ENCODE results near the gene RUNX1.

Gene RUNX1

DNA sequence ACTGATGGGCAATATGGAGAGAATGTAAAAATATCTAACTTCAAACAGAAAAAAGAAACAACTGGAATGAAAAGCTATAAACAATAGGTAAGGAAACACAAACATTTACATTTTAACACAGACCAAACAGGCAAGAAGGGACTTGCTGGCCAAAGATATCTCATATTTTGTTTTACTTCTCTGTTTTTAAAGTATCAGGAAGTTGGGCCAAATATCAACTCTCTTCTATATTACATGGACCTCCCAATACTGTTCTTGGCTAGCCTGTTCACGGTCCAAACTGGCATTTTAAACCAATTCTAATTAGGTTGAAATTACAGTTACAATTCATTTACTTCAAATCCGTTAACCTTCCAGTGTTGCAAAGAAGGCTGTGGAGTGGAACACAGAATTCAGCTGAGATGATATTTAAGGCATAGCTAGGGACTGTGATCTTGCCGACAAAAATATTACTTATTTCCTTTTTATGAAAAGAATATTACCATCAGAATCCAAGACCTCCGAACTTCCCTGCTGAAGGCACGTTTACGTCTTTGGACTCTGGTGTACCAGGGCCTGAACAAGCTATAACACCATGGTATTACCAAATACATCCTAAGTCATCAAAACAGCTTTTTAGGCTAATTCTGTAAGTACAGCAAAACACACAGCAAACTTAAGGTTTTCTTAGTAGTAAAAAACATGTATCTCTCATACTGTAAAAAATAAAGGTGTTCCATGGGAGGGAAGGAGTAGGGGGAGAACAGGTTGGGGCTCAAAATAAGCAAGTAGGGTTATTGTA lies 165.4 kb downstream of the RUNX1 start:
- H3K9me3 Mint-ChIP-seq, result no peaks in the 10 kb centered on the region
- DNase-seq (no peak), ATAC-seq (no peak)
- peaks cover 59% of the 10 kb centered on the region for H3K4me1 Mint-ChIP-seq
- peaks cover 2% of the 10 kb centered on the region for H3K27me3 Mint-ChIP-seq
- peak overlapping the region; percentile 16 for H3K27ac Mint-ChIP-seq
- H3K36me3 Mint-ChIP-seq (ENCODE audit: low read depth), result peaks cover 44% of the 10 kb centered on the region
- peak overlapping the region; percentile 85 for H3K4me3 Mint-ChIP-seq

DNA sequence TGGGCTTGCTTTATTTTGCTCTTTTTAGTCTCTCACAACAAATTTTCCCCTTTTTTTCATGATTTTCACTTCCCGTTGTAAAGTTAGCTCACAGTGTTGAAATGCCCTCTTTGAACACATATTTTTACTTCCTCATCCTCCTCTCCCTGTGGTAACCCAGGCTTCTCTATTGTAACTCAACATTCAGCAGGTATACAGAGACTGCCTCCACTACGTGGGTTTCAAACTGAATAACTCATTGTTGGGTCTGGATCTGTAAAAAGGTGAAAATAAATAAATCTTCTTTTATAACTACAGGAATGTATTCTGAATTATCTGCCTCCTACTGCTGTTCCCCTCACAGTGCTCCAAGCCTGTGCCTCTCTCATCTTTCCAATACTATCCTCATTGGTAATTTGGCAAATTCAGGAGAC lies 166.4 kb downstream of the RUNX1 start:
- Mint-ChIP-seq H3K36me3 (ENCODE audit: low read depth) (peaks cover 51% of the 10 kb centered on the region), H3K9me3 (no peaks in the 10 kb centered on the region), H3K4me1 (peaks cover 52% of the 10 kb centered on the region), H3K4me3 (peak overlapping the region; percentile 85), H3K27ac (peak overlapping the region; percentile 59), H3K27me3 (no peaks in the 10 kb centered on the region)
- no peak for ATAC-seq
- DNase-seq, result no peak

DNA sequence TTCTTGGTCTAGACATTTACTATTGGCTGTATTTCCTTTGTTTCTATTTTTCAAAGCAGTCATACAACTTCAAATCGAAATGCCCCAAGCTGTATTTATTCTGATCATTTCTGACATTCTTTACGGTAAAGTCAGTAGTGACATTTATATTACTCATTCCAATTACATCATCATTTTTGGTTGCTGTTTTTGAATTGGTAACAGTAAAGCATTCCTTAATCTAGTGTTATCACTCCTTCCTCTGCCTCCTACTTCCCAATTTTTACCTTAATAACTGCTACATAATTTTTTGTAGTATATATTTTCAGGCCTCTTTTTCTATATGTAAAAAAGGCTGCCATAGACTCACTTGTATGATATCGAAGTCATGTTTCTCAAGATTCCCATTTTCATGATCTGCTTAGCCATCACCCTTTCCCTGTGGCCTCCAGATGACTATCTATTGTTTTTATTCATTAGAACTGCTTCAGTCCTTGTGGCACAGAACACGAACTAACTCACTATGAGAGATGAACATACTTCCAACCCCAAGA lies 167.2 kb downstream of the RUNX1 start:
- no peak for ATAC-seq
- H3K27ac Mint-ChIP-seq, result peak overlapping the region; percentile 59
- no peak for DNase-seq
- H3K4me1 Mint-ChIP-seq, result peaks cover 47% of the 10 kb centered on the region
- peak overlapping the region; percentile 45 for H3K4me3 Mint-ChIP-seq
- no peaks in the 10 kb centered on the region for H3K9me3 Mint-ChIP-seq
- H3K36me3 Mint-ChIP-seq (ENCODE audit: low read depth), result peaks cover 54% of the 10 kb centered on the region
- H3K27me3 Mint-ChIP-seq, result no peaks in the 10 kb centered on the region

DNA sequence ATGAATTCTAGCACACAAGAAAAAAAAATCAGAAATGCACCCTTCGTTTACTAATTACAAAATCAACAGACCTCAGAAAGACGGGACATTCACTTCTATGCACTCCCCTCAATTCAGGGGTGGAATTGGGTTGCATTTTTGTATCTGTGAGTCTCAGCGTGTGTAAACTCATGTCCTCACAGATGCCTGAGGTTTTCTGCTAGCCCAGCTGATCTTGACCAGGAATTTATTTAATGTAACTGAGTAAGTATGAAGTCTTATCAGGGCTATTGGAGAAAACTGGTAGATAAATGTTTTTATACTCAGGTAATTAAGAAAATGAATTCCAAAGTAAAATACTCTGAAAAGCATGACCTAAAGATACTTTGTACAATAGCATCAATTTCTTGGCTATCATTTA lies 167.7 kb downstream of the RUNX1 start:
- H3K4me1 Mint-ChIP-seq, result peaks cover 47% of the 10 kb centered on the region
- no peaks in the 10 kb centered on the region for H3K9me3 Mint-ChIP-seq
- peak overlapping the region; percentile 28 for H3K4me3 Mint-ChIP-seq
- DNase-seq, result no peak
- ATAC-seq, result no peak
- no peaks in the 10 kb centered on the region for H3K27me3 Mint-ChIP-seq
- no peak overlapping the region for H3K27ac Mint-ChIP-seq
- H3K36me3 Mint-ChIP-seq (ENCODE audit: low read depth), result peaks cover 55% of the 10 kb centered on the region

- DNase-seq, result no peak
- peaks cover 59% of the 10 kb centered on the region for H3K36me3 Mint-ChIP-seq (ENCODE audit: low read depth)
- no peaks in the 10 kb centered on the region for H3K27me3 Mint-ChIP-seq
- H3K9me3 Mint-ChIP-seq, result no peaks in the 10 kb centered on the region
- H3K4me1 Mint-ChIP-seq, result peaks cover 45% of the 10 kb centered on the region
- no peak for ATAC-seq
- no peak overlapping the region for H3K27ac Mint-ChIP-seq
- no peak overlapping the region for H3K4me3 Mint-ChIP-seq
Observed at GRCh38 chr21:34880401-34880800, 168.7 kb downstream of the RUNX1 start.

- Mint-ChIP-seq H3K27me3 (no peaks in the 10 kb centered on the region), H3K36me3 (ENCODE audit: low read depth) (peaks cover 56% of the 10 kb centered on the region)
Observed at GRCh38 chr21:34878940-34879339, 170.2 kb downstream of the RUNX1 start.

GRCh38 chr21:34878501-34878900 lies 170.6 kb downstream of the RUNX1 start:
- ATAC-seq (no peak), DNase-seq (no peak)
- Mint-ChIP-seq H3K27me3 (no peaks in the 10 kb centered on the region), H3K27ac (no peak overlapping the region), H3K4me1 (peaks cover 37% of the 10 kb centered on the region), H3K36me3 (ENCODE audit: low read depth) (peaks cover 57% of the 10 kb centered on the region), H3K9me3 (no peaks in the 10 kb centered on the region), H3K4me3 (no peak overlapping the region)

More at GRCh38 chr21:34878940-34879339, 170.2 kb downstream of the RUNX1 start:
- Mint-ChIP-seq H3K9me3 (no peaks in the 10 kb centered on the region), H3K4me1 (peaks cover 42% of the 10 kb centered on the region), H3K4me3 (no peak overlapping the region), H3K27ac (no peak overlapping the region)
- no peak for ATAC-seq
- no peak for DNase-seq

DNA sequence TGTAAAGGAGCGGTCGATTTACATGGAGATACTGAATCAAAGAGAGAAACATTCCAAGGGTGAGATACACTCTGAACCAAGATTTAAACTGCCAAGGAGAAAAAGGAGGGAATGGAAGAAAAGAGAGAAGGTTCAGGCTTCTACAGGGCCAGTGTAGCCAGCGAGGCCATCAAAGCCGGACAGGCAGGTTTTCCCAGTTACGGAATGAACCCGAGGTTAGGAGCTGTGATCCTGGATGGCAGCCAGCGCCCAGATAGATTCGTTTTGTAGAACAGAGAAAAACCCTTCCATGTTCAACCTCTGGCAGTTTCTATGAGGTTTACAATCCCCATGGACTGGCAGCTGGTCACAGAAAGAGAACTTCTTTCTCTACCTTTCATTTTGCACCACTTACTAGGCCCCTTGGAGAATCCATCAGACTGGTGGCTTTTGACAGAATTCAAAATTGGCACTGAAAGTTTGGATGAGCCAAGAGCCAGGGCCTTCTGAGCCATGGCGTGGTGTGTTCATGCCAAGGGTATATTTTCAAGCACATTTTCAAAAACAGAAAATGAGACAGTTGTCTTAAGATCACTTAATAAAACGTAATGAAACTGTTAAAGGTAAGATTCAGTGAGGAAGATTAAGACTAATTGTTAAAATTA lies 171.5 kb downstream of the RUNX1 start:
- H3K9me3 Mint-ChIP-seq, result no peaks in the 10 kb centered on the region
- no peak overlapping the region for H3K4me3 Mint-ChIP-seq
- no peaks in the 10 kb centered on the region for H3K27me3 Mint-ChIP-seq
- no peak for DNase-seq
- H3K36me3 Mint-ChIP-seq (ENCODE audit: low read depth), result peaks cover 59% of the 10 kb centered on the region
- H3K27ac Mint-ChIP-seq, result peak overlapping the region; percentile 42
- no peak for ATAC-seq
- peaks cover 28% of the 10 kb centered on the region for H3K4me1 Mint-ChIP-seq

DNA sequence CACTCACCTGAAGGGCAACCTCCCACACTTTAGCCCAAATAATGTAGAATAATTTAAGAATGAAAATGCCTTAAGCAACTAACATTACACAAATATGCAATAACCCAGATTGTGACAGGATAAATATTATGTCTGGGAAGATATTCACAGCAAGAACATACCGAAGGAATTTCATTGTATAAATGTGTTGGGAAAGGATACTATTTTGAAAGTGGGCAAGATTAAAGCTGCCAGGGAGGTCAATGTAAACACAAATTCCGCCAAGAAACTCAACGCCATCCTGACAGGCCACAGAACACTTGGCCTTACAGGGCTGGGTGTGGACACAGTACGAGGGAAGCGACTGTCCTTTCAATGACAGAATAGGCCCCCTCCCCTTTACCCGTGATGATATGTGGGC lies 173.3 kb downstream of the RUNX1 start:
- H3K27ac Mint-ChIP-seq, result no peak overlapping the region
- DNase-seq (no peak), ATAC-seq (no peak)
- no peaks in the 10 kb centered on the region for H3K9me3 Mint-ChIP-seq
- no peak overlapping the region for H3K4me3 Mint-ChIP-seq
- H3K36me3 Mint-ChIP-seq (ENCODE audit: low read depth), result peaks cover 59% of the 10 kb centered on the region
- H3K27me3 Mint-ChIP-seq, result no peaks in the 10 kb centered on the region
- H3K4me1 Mint-ChIP-seq, result peaks cover 11% of the 10 kb centered on the region

GRCh38 chr21:34874684-34875513 lies 174.2 kb downstream of the RUNX1 start:
- peaks cover 11% of the 10 kb centered on the region for H3K4me1 Mint-ChIP-seq
- DNase-seq, result no peak
- ATAC-seq, result no peak
- H3K27me3 Mint-ChIP-seq, result no peaks in the 10 kb centered on the region
- H3K4me3 Mint-ChIP-seq, result no peak overlapping the region
- H3K9me3 Mint-ChIP-seq, result no peaks in the 10 kb centered on the region
- H3K36me3 Mint-ChIP-seq (ENCODE audit: low read depth), result peaks cover 52% of the 10 kb centered on the region
- H3K27ac Mint-ChIP-seq, result peak overlapping the region; percentile 31

- Mint-ChIP-seq H3K36me3 (ENCODE audit: low read depth) (peaks cover 55% of the 10 kb centered on the region), H3K4me3 (no peak overlapping the region), H3K27ac (peak overlapping the region; percentile 39), H3K4me1 (peaks cover 32% of the 10 kb centered on the region), H3K9me3 (no peaks in the 10 kb centered on the region), H3K27me3 (no peaks in the 10 kb centered on the region)
- ATAC-seq, result no peak
- no peak for DNase-seq
Observed at GRCh38 chr21:34871026-34871908, 177.8 kb downstream of the RUNX1 start.

GRCh38 chr21:34870246-34870645 lies 178.9 kb downstream of the RUNX1 start:
- H3K4me3 Mint-ChIP-seq, result no peak overlapping the region
- no peak for ATAC-seq
- H3K36me3 Mint-ChIP-seq (ENCODE audit: low read depth), result peaks cover 56% of the 10 kb centered on the region
- no peak for DNase-seq
- H3K4me1 Mint-ChIP-seq, result peaks cover 39% of the 10 kb centered on the region
- H3K9me3 Mint-ChIP-seq, result no peaks in the 10 kb centered on the region
- H3K27me3 Mint-ChIP-seq, result no peaks in the 10 kb centered on the region
- H3K27ac Mint-ChIP-seq, result no peak overlapping the region

GRCh38 chr21:34869545-34869944 lies 179.6 kb downstream of the RUNX1 start:
- peaks cover 39% of the 10 kb centered on the region for H3K4me1 Mint-ChIP-seq
- H3K4me3 Mint-ChIP-seq, result no peak overlapping the region
- no peaks in the 10 kb centered on the region for H3K27me3 Mint-ChIP-seq
- DNase-seq, result no peak
- H3K36me3 Mint-ChIP-seq (ENCODE audit: low read depth), result peaks cover 61% of the 10 kb centered on the region
- no peaks in the 10 kb centered on the region for H3K9me3 Mint-ChIP-seq
- no peak for ATAC-seq
- no peak overlapping the region for H3K27ac Mint-ChIP-seq

GRCh38 chr21:34867785-34868184 lies 181.3 kb downstream of the RUNX1 start:
- Mint-ChIP-seq H3K4me1 (peaks cover 40% of the 10 kb centered on the region), H3K4me3 (no peak overlapping the region)
- no peak for ATAC-seq

More at GRCh38 chr21:34867785-34868184, 181.3 kb downstream of the RUNX1 start:
- no peaks in the 10 kb centered on the region for H3K27me3 Mint-ChIP-seq
- peak overlapping the region; percentile 13 for H3K27ac Mint-ChIP-seq
- H3K36me3 Mint-ChIP-seq (ENCODE audit: low read depth), result peaks cover 55% of the 10 kb centered on the region
- DNase-seq, result no peak
- no peaks in the 10 kb centered on the region for H3K9me3 Mint-ChIP-seq

Measured in activated naive CD8-positive, alpha-beta T cell treated with anti-CD3 and anti-CD28 coated beads, Interleukin-2, amount 50 U/mL, for 24 hours (primary cell).